ENCODE measurements around the gene NHSL1.

Gene NHSL1

GRCh38 chr6:138499303-138500018, at the start of gene NHSL1:
TSS of gene NHSL1 (minus strand) at chr6:138499494. CDS start at chr6:138499290, 204 bp downstream.
- no peak for DNase-seq (ENCODE audit: low read depth in 2 of 2)

- DNase-seq (ENCODE audit: low read depth in 2 of 2): no peak
Observed at GRCh38 chr6:138546733-138547185, 47.5 kb upstream of the NHSL1 start.

- DNase-seq (ENCODE audit: low read depth in 2 of 2): no peak
Observed at GRCh38 chr6:138545621-138545980, 46.3 kb upstream of the NHSL1 start.

GRCh38 chr6:138544501-138544900, 45.2 kb upstream of the NHSL1 start:
- DNase-seq (ENCODE audit: low read depth in 2 of 2): no peak

GRCh38 chr6:138543657-138544056, 44.4 kb upstream of the NHSL1 start:
- DNase-seq (ENCODE audit: low read depth in 2 of 2): no peak

GRCh38 chr6:138541823-138542481, 42.7 kb upstream of the NHSL1 start:
- no peak for DNase-seq (ENCODE audit: low read depth in 2 of 2)

GRCh38 chr6:138540468-138540867, 41.2 kb upstream of the NHSL1 start:
- no peak for DNase-seq (ENCODE audit: low read depth in 2 of 2)

GRCh38 chr6:138539876-138540275, 40.6 kb upstream of the NHSL1 start:
- DNase-seq (ENCODE audit: low read depth in 2 of 2): no peak

- DNase-seq (ENCODE audit: low read depth in 2 of 2): no peak
Observed at GRCh38 chr6:138538390-138539031, 39.2 kb upstream of the NHSL1 start.

GRCh38 chr6:138537106-138537505, 37.8 kb upstream of the NHSL1 start:
- DNase-seq (ENCODE audit: low read depth in 2 of 2): no peak

GRCh38 chr6:138535728-138536455, 36.6 kb upstream of the NHSL1 start:
- no peak for DNase-seq (ENCODE audit: low read depth in 2 of 2)

GRCh38 chr6:138533667-138534066, 34.4 kb upstream of the NHSL1 start:
- no peak for DNase-seq (ENCODE audit: low read depth in 2 of 2)

- DNase-seq (ENCODE audit: low read depth in 2 of 2): no peak
Observed at GRCh38 chr6:138531387-138531786, 32.1 kb upstream of the NHSL1 start.

GRCh38 chr6:138529478-138529877, 30.2 kb upstream of the NHSL1 start:
- DNase-seq (ENCODE audit: low read depth in 2 of 2): no peak

GRCh38 chr6:138528956-138529355, 29.7 kb upstream of the NHSL1 start:
- no peak for DNase-seq (ENCODE audit: low read depth in 2 of 2)

- no peak for DNase-seq (ENCODE audit: low read depth in 2 of 2)
Observed at GRCh38 chr6:138528137-138528536, 28.8 kb upstream of the NHSL1 start.

- DNase-seq (ENCODE audit: low read depth in 2 of 2): no peak
Observed at GRCh38 chr6:138527411-138528088, 28.3 kb upstream of the NHSL1 start.

- DNase-seq (ENCODE audit: low read depth in 2 of 2): no peak
Observed at GRCh38 chr6:138526822-138527235, 27.5 kb upstream of the NHSL1 start.

- no peak for DNase-seq (ENCODE audit: low read depth in 2 of 2)
Observed at GRCh38 chr6:138525355-138525754, 26.1 kb upstream of the NHSL1 start.

- DNase-seq (ENCODE audit: low read depth in 2 of 2): no peak
Observed at GRCh38 chr6:138524526-138524925, 25.2 kb upstream of the NHSL1 start.

GRCh38 chr6:138523347-138524210, 24.3 kb upstream of the NHSL1 start:
- no peak for DNase-seq (ENCODE audit: low read depth in 2 of 2)

Measured in stimulated activated CD4-positive, alpha-beta T cell treated with anti-CD3 and anti-CD28 coated beads, Interleukin-1b, Interleukin-23, amount 100 ng/mL, for 1 hour (primary cell).